Smooth muscle cell (in vitro differentiated cells): Measurements from ENCODE around the gene C19orf18. TPM values are rescaled to one million over a fixed set of nuclear protein-coding genes. Genes with fewer than 3 reads are reported as not detected.

Experiments
- DNase-seq: peaks from one replicate; lab custom pipeline; 2025; ENCODE audit not compliant: unreplicated experiment; lab: John Stamatoyannopoulos, UW
- H2AFZ ChIP-seq: fragments of 200-600 bp; sonication (generic); 2 replicates; pipeline ENCODE4 v1.6.0; 2016; ENCODE audit warnings: antibody characterized with exemption, low read depth, mild to moderate bottlenecking
- H3F3A ChIP-seq: fragments of 200-600 bp; sonication (generic); 2 replicates; pipeline ENCODE4 v1.6.0; 2017; ENCODE audit warnings: antibody characterized with exemption, low read depth
- H3K27ac ChIP-seq: fragments of 200-600 bp; sonication (generic); 2 replicates; pipeline ENCODE4 v1.5.1; 2016; ENCODE audit warnings: low read depth, mild to moderate bottlenecking
- H3K27me3 ChIP-seq: fragments of 200-600 bp; sonication (generic); 2 replicates; pipeline ENCODE4 v1.6.1; 2016; ENCODE audit warnings: low read depth, mild to moderate bottlenecking
- H3K36me3 ChIP-seq: fragments of 200-600 bp; sonication (generic); 2 replicates; pipeline ENCODE4 v1.5.1; 2016; ENCODE audit warnings: low read depth
- H3K4me1 ChIP-seq: fragments of 200-600 bp; sonication (generic); 2 replicates; pipeline ENCODE4 v1.5.1; 2016; ENCODE audit warnings: low read depth
- H3K4me2 ChIP-seq: fragments of 200-600 bp; sonication (generic); 2 replicates; pipeline ENCODE4 v1.6.0; 2016; ENCODE audit warnings: mild to moderate bottlenecking
- H3K4me3 ChIP-seq: fragments of 200-600 bp; sonication (generic); 2 replicates; pipeline ENCODE4 v1.5.1; 2016; ENCODE audit warnings: mild to moderate bottlenecking
- H3K79me2 ChIP-seq: fragments of 200-600 bp; sonication (generic); 2 replicates; pipeline ENCODE4 v1.6.0; 2016; ENCODE audit warnings: low read depth, mild to moderate bottlenecking
- H3K9ac ChIP-seq: fragments of 200-600 bp; sonication (generic); 2 replicates; pipeline ENCODE4 v1.6.0; 2016; ENCODE audit warnings: low read depth
- H3K9me3 ChIP-seq: fragments of 200-600 bp; sonication (generic); replicated peaks from 2 replicates; pipeline ENCODE4 v1.5.1; 2016; ENCODE audit warnings: low read depth
- H4K20me1 ChIP-seq: fragments of 200-600 bp; sonication (generic); 2 replicates; pipeline ENCODE4 v1.6.0; 2016; ENCODE audit warnings: low read depth
- CTCF ChIP-seq: fragments of 200-600 bp; sonication (generic); IDR thresholded peaks from 2 replicates; pipeline ENCODE4 v1.5.1; 2017; ENCODE audit warnings: borderline replicate concordance, mild to moderate bottlenecking, antibody characterized with exemption; ENCODE audit not compliant: insufficient read depth, poor library complexity, severe bottlenecking
- WGBS: methylation state at CpG from one replicate; pipeline ENCODE4 v1.1.7; 2016; ENCODE audit warnings: low lambda C conversion rate; 5-methylcytosine and 5-hydroxymethylcytosine counted together
- polyA plus RNA-seq: library from polyadenylated mRNA; unstranded; fragments of >200 nt; fragmentation: Nextera tagmentation; extraction: Ambion mirVana; gene quantifications from 2 replicates; pipeline ENCODE4 v1.2.1, GENCODE V29; 2016
- total RNA-seq: library from RNA; depleted of rRNA; stranded (reverse); fragments of >200 nt; gene quantifications from 2 replicates; pipeline ENCODE4 v1.2.3, GENCODE V29; 2014

The C19orf18 gene
- total and polyA plus RNA-seq, 2 experiments from 2014 or later, result 0.67 to 2.1 TPM

- Histone ChIP-seq H3K4me1 (no peaks in the 10 kb centered on the region), H2AFZ (no peak overlapping the region), H3K27me3 (no peaks in the 10 kb centered on the region), H3K9ac (no peak overlapping the region), H3K27ac (no peak overlapping the region), H4K20me1 (no peaks in the 10 kb centered on the region), H3F3A (no peaks in the 10 kb centered on the region), H3K4me3 (no peak overlapping the region), H3K4me2 (no peak overlapping the region), H3K36me3 (peaks cover 4% of the 10 kb centered on the region), H3K9me3 (peaks cover 7% of the 10 kb centered on the region), H3K79me2 (no peaks in the 10 kb centered on the region)
- DNase-seq, result no peak
- TF ChIP-seq CTCF, result no peak
- WGBS, result 88% methylated on average over 8 of the region's 8 CpGs
These were observed 9.6 kb downstream of the C19orf18 start for GRCh38 chr19:57964761-57965160.

GRCh38 chr19:57961785-57962184 is 12.5 kb downstream of the C19orf18 start:
- Histone ChIP-seq H3K27ac (no peak overlapping the region), H3K4me3 (no peak overlapping the region), H3K4me2 (no peak overlapping the region), H2AFZ (no peak overlapping the region), H3K27me3 (no peaks in the 10 kb centered on the region), H3K36me3 (peaks cover 4% of the 10 kb centered on the region), H3K79me2 (no peaks in the 10 kb centered on the region), H3K4me1 (no peaks in the 10 kb centered on the region), H3K9ac (no peak overlapping the region), H4K20me1 (no peaks in the 10 kb centered on the region), H3K9me3 (peaks cover 14% of the 10 kb centered on the region), H3F3A (no peaks in the 10 kb centered on the region)
- 94% methylated on average over 1 of the region's 1 CpG for whole genome bisulfite sequencing
- DNase-seq, result no peak
- TF ChIP-seq CTCF, result no peak

GRCh38 chr19:57954996-57955395 is 19.3 kb downstream of the C19orf18 start:
- Histone ChIP-seq H2AFZ (no peak overlapping the region), H3K4me3 (no peak overlapping the region), H3K36me3 (no peaks in the 10 kb centered on the region), H3K27me3 (no peaks in the 10 kb centered on the region), H3K9ac (no peak overlapping the region), H3K9me3 (peaks cover 13% of the 10 kb centered on the region), H3F3A (no peaks in the 10 kb centered on the region), H3K27ac (no peak overlapping the region), H3K4me2 (no peak overlapping the region), H3K79me2 (no peaks in the 10 kb centered on the region), H4K20me1 (no peaks in the 10 kb centered on the region), H3K4me1 (no peaks in the 10 kb centered on the region)
- DNase-seq, result no peak
- 87% methylated on average over 4 of the region's 4 CpGs for WGBS
- TF ChIP-seq CTCF, result no peak

GRCh38 chr19:57949702-57950101 is 24.6 kb downstream of the C19orf18 start:
- Histone ChIP-seq H3F3A (no peaks in the 10 kb centered on the region), H3K79me2 (peaks cover 25% of the 10 kb centered on the region), H3K36me3 (no peaks in the 10 kb centered on the region), H4K20me1 (no peaks in the 10 kb centered on the region), H2AFZ (no peak overlapping the region), H3K27me3 (no peaks in the 10 kb centered on the region), H3K4me3 (no peak overlapping the region), H3K4me1 (peaks cover 7% of the 10 kb centered on the region), H3K9me3 (no peaks in the 10 kb centered on the region), H3K4me2 (no peak overlapping the region), H3K27ac (no peak overlapping the region), H3K9ac (no peak overlapping the region)
- DNase-seq, result no peak
- 85% methylated on average over 12 of the region's 12 CpGs for WGBS
- TF ChIP-seq CTCF, result no peak
